Adipose tissue (tissue), 3 donors: ENCODE measurements around the gene AGFG2. TPM values are rescaled to one million over a fixed set of nuclear protein-coding genes. Genes with fewer than 3 reads are reported as not detected.
"Not testable (repeated sequence)": the region's sequence is repeated elsewhere in the genome, so short reads cannot be mapped to it uniquely, and the experiment has no call there.

Experiments
- H3K27ac ChIP-seq: one replicate; pipeline ENCODE4 v1.5.1; 2013; ENCODE audit warnings: low read depth, low read length
- WGBS, 3 donors: extraction: QIAGEN DNeasy Blood & Tissue Kit; methylation state at CpG; one replicate each; pipeline ENCODE4 v1.1.7; 2013; 5-methylcytosine and 5-hydroxymethylcytosine counted together
- polyA plus RNA-seq, 3 donors: library from polyadenylated mRNA; stranded (reverse); fragments of 200-250 nt; gene quantifications; one replicate each; pipeline ENCODE4 v1.2.3, GENCODE V29; 2013
- donor health status: healthy with polysubstance abuse.
- donor health status: Bipolar disorder and iron deficiency.
- donor health status: healthy.

Gene AGFG2
- polyA plus RNA-seq: 10 to 100 TPM; 10.4 to 21.8 (median 16.6) TPM

GRCh38 chr7:100538654-100539435 lies at the start of gene AGFG2:
TSS of gene AGFG2 (plus strand) at chr7:100539203. CDS start at chr7:100539347, 144 bp downstream.
- no peak within 1 kb of the TSS for H3K27ac ChIP-seq
- 0 to 1% (median 0%) methylated on average over 53 to 60 of the region's 60 CpGs for WGBS, 3 donors

GRCh38 chr7:100489824-100490223 lies 49.2 kb upstream of the AGFG2 start:
- 50 to 58% (median 52%) methylated on average over 9 of the region's 9 CpGs for WGBS, 3 donors

GRCh38 chr7:100490483-100491191 lies 48.4 kb upstream of the AGFG2 start:
- H3K27ac ChIP-seq: no peak overlapping the region
- 88 to 93% (median 91%) methylated on average over 21 to 25 of the region's 25 CpGs for WGBS, 3 donors

More at GRCh38 chr7:100489824-100490223, 49.2 kb upstream of the AGFG2 start:
- no peak overlapping the region for H3K27ac ChIP-seq

- no peak overlapping the region for H3K27ac ChIP-seq
- 96 to 98% (median 97%) methylated on average over 5 of the region's 5 CpGs for WGBS, 3 donors
These were observed 47.8 kb upstream of the AGFG2 start for GRCh38 chr7:100491192-100491578.

GRCh38 chr7:100492738-100493475 lies 46.1 kb upstream of the AGFG2 start:
- no peak overlapping the region for H3K27ac ChIP-seq
- 75 to 89% (median 78%) methylated on average over 5 of the region's 5 CpGs for WGBS, 3 donors

GRCh38 chr7:100493476-100494264 lies 45.3 kb upstream of the AGFG2 start:
- H3K27ac ChIP-seq: no peak overlapping the region
- WGBS, 3 donors: 3 to 11% (median 6%) methylated on average over 43 to 56 of the region's 56 CpGs

GRCh38 chr7:100496509-100496908 lies 42.5 kb upstream of the AGFG2 start:
- 83 to 87% (median 86%) methylated on average over 6 of the region's 6 CpGs for WGBS, 3 donors
- H3K27ac ChIP-seq: no peak overlapping the region

GRCh38 chr7:100500743-100501142 lies 38.3 kb upstream of the AGFG2 start:
- H3K27ac ChIP-seq: not testable (repeated sequence)
- 86 to 98% (median 96%) methylated on average over 2 of the region's 2 CpGs for WGBS, 3 donors

- not testable (repeated sequence) for H3K27ac ChIP-seq
- 94% methylated on average over 3 of the region's 3 CpGs for whole genome bisulfite sequencing, 3 donors
These were observed 35.0 kb upstream of the AGFG2 start for GRCh38 chr7:100504031-100504430.

GRCh38 chr7:100504887-100505611 lies 34.0 kb upstream of the AGFG2 start:
- no peak overlapping the region for H3K27ac ChIP-seq
- WGBS, 3 donors: 94 to 95% (median 94%) methylated on average over 9 of the region's 9 CpGs

GRCh38 chr7:100506356-100506923 lies 32.6 kb upstream of the AGFG2 start:
- 65 to 75% (median 73%) methylated on average over 8 of the region's 8 CpGs for WGBS, 3 donors
- H3K27ac ChIP-seq: no peak overlapping the region

- H3K27ac ChIP-seq: no peak overlapping the region
- 42 to 65% (median 56%) methylated on average over 15 of the region's 15 CpGs for WGBS, 3 donors
These were observed 29.8 kb upstream of the AGFG2 start for GRCh38 chr7:100509231-100509630.

GRCh38 chr7:100510437-100511239 lies 28.4 kb upstream of the AGFG2 start:
- H3K27ac ChIP-seq: no peak overlapping the region
- WGBS, 3 donors: 91 to 95% (median 94%) methylated on average over 9 of the region's 9 CpGs

- no peak overlapping the region for H3K27ac ChIP-seq
- 77 to 86% (median 84%) methylated on average over 9 of the region's 9 CpGs for WGBS, 3 donors
These were observed 25.7 kb upstream of the AGFG2 start for GRCh38 chr7:100513212-100513810.

- 15 to 39% (median 22%) methylated on average over 2 of the region's 2 CpGs for WGBS, 3 donors
- H3K27ac ChIP-seq: no peak overlapping the region
These were observed 23.9 kb upstream of the AGFG2 start for GRCh38 chr7:100515072-100515532.

GRCh38 chr7:100516135-100516812 lies 22.7 kb upstream of the AGFG2 start:
- WGBS, 3 donors: 43 to 61% (median 58%) methylated on average over 4 of the region's 4 CpGs
- no peak overlapping the region for H3K27ac ChIP-seq
